NCI-H1417 (cell line): ENCODE results near the gene MYMX.
"Not testable (repeated sequence)": the region's sequence is repeated elsewhere in the genome, so short reads cannot be mapped to it uniquely, and the experiment has no call there.

Experiments used
- DNase-seq, 3 experiments: peaks; one replicate each; lab custom pipeline; 2025; lab: John Stamatoyannopoulos, UW

MYMX gene

DNA sequence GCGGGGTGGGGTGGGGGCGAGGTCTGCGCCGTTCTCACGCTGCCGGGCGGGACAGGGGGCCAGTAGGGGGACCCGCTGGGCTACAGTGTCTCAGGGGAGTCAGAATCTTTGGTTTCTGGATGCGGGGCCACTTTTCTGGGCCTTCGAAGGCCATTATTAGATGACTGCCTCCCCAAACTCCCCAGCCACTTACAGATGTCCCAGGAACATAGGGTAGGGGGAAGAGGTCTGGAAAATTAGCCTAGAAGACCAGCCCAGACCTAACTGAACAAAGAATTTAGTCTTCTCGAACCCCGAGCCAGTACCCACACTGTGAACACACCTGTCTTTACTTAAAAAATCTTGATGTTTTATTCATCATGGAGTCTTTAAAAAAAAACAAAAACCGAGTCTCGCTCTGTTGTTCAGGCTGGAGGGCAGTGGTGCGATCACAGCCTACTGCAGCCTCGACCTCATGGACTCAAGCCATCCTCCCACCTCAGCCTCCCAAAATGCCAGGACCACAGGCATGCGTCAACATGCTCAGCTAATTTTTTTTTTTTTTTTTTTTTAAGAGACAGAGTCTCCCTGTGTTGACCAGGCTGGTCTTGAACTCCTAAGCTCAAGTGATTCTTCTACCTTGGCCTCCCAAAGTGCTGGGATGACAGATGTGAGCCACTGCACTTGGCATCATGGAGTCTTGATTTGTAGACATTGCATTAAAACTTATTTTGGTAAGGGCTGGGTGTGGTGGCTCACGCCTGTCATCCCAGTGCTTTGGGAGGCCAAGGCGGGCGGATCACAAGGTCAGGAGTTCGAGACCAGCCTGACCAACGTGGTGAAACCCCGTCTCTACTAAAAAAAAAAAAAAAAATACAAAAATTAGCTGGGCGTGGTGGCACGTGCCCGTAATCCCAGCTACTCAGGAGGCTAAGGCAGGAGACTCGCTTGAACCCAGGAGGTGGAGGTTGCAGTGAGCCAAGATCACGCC, 3.4 kb downstream of the MYMX start:
- no peak for DNase-seq

- no peak for DNase-seq
Observed at GRCh38 chr6:44220913-44221290, 4.2 kb downstream of the MYMX start.

GRCh38 chr6:44221291-44221960, 4.7 kb downstream of the MYMX start:
- DNase-seq = peak in 1 of 3 experiments; percentile 35

- no peak for DNase-seq
Observed at GRCh38 chr6:44221961-44222335, 5.2 kb downstream of the MYMX start.

DNA sequence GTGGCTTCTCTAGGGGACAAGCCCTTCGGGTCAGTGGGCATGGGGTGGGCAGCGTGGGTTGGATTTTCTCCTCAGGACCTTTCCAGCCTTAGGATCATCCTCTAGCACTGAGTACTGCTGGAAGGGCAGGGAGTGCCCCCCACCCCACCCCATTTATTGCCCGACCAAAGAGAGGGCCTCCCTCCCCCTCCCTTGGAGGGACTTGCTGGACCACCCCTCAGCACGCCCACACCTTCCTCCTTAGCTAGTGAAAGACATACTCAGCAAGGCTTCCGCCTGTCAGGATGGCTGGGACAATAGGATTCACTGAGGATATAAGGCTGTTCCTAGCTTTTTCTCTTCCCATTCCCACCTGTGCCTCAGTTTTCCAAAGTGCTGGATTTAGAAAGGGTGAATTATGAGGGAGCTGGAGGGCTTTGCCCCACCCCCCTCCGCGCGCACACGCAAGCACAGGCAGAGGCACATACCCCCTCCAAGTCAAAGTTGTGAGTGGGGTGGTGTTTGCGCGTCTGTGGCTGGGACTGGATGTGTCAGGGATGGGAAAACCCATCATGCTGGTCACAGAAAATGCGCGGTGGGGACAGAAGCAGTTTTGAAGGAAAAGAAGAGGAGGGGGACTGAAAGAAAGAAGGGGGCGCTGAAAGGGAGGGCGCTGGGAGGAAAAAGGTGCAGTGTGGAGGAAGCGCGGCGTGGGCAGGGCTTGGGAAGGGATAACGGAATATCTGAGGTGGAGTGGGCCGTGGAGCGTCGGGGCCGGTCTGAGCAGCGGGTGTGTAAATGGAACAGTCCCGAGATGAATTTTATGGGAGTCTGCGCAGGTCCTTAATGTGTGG, 6.0 kb downstream of the MYMX start:
- DNase-seq = peak in 1 of 3 experiments; percentile 61

DNA sequence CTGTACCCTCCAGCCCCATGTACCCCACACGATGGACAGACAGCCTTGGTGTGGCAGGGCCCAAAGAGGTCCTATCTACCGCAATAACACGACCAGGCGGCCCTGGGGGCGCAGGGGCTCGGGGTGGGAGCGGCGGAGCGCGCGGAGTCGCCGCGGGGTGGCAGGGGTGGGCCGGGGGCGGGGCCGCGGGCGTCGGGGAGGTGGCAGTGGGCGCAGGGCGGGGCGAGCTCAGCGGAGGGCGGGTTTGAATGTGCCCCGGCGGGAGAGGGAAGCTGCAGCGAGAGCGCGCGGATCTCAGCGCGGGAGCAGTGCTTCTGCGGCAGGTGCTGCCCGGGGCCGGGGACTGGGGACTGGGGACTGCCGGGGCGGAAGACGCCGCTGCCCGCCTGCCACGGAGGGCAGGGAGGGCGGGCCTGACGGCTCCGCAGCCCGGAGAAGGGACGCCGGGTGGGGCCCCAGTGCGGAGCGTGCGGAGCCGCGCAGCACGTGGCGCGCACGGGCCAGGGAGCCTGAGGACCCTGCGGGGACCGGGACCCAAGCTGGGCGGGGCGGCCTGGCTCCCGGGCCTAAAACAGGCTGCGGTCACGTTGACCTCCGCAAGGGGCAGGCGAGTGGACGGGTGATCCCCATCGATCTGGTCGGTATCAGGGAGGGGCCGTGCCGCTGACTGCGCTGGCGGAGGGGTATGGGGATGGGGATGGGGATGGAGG, 6.7 kb downstream of the MYMX start, which contains the start of gene SLC29A1:
Gene SLC29A1 (plus strand): TSS at position 277 of the 710 bp plus-strand sequence. CDS start 3,719 bp downstream, outside the sequence.
- DNase-seq = peak; percentile 67 to 82 (median 70)

- peak in 2 of 3 experiments; percentile 10 to 73 for DNase-seq
Observed at GRCh38 chr6:44224029-44224964, 7.6 kb downstream of the MYMX start.

- DNase-seq = no peak
Observed at GRCh38 chr6:44224965-44225305, 8.2 kb downstream of the MYMX start.

DNA sequence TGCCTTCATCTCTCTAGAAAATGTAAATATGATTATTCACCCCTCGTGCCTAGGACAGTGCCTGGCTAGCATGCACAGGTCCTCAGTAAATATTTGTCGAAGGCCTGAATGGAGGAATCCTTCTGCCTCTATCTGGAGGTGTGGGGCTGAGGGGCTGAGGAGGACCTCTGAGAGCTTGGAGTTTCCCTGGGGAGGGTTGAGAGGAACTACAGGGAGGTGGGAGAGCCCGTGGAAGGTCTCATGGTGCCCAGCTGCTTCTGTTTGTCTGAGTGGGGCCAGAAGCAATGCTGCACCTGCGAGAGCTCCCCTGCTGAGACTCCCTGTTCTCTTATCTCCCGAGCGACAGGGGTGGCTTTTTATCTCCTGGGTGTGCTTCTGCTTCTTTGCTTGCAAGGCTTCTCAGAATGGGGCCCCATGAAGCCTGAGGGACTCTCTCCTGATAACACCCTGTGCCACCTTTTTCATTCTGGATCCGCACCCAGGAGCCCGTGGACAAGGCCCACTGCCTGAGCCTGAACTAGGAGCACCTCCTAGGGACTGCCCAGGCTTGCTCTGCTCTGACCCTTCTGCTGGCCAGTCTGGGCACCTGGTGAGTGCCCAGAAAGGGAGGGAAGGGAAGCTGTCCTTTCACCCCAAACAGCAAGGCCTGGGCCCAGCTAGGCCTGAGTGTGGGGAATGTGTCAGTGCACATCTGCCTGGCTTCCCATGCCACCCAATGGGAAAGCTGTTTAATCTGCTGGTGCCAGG, 9.0 kb downstream of the MYMX start:
- DNase-seq = peak in 2 of 3 experiments; percentile 12 to 30

DNA sequence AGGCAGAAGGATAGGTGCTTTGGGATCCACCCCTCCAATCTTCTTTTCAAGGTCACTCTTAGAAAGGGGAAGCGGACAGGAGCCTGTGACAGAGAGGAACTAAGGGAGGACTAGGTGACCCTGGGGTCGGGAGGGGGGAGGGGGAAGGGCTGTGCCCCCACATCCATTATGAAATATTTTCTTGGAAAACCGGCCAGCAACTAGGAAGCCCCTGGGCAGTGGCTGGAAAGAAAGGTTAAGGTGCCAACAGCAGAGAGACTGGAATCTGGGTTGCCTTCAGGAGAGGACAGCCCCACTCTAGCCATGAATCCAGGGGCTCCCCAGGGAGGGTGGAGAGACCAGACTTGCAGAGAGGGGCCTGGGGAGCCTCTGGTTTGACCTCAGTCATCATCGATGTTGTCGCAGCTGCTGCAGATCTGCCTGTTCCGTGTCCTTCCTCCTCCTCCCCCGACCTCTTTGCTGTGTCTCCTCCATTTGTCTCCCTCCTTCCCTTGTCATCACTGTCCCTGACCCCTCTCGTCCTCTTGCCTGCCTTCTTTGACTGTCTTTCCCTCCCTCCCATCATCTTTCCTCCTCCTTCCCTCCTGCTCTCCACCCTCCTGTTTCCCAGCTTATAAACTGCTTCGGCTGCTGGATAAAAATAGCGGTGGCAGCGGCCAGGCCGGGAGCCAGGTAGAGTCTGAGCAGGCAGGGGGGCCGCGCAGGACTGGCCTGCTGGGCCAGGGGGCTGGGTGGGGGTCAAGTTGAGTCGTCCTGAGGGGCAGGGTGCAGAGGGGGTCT, 9.8 kb downstream of the MYMX start:
- no peak for DNase-seq

GRCh38 chr6:44227148-44227793, 10.5 kb downstream of the MYMX start:
- no peak for DNase-seq

- no peak for DNase-seq
Observed at GRCh38 chr6:44228031-44228430, 11.3 kb downstream of the MYMX start.

DNA sequence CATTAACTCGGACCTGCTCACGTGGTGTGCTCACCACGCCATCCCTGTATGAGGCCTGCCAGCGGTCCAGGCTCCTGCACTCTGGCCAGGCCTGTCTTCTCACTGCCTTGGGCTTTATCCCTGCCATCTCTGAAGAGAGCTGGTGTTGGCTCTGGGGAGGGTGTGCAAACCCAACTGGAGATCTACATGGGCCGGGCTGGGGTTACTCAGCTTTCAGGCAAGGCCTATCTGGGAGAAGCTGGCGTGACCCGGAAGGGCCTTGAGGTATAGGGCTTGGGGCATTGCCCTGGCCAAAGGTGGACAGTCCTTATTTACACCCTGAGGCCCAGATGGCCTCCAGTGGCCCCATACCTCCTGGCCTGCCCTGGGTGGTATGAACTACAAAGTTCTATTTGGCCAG, 11.7 kb downstream of the MYMX start:
- DNase-seq = no peak

DNA sequence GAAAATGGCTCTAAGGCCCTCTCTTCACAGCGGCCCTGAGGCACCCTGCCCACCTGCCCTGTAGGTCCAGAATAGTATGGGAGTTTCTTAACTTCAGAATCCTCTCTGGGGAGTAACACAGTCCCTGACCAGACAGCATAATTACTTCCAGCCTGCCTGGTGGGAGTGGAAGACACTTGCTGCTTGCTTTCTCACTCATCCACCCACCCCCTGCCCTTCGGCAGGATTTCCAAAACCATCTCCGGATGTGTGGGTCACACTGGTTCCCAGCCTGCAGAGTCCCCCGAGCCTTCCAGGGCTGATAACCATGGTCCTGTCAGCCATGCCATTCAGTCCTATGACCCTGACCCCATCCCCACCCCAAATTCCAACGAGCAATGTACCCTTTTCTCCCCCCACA, 12.1 kb downstream of the MYMX start:
- no peak for DNase-seq

GRCh38 chr6:44229376-44230033, 12.8 kb downstream of the MYMX start:
- no peak for DNase-seq

- no peak for DNase-seq
Observed at GRCh38 chr6:44230034-44230675, 13.4 kb downstream of the MYMX start.

DNA sequence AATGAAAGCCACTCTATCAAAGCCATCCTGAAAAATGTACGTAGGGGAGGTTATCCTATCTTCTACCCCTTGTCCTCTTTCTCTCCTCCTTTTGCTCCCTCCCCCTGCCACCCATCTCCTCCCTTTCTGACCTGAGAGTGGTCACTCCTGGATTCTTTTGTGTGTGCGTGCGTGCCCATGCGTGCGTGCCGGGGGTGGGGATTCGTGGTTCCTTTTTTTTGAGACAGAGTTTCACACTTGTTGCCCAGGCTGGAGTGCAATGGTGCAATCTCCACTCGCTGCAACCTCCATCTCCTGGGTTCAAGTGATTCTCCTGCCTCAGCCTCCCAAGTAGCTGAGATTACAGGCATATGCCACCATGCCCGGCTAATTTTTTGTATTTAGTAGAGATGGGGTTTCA, 14.7 kb downstream of the MYMX start:
- DNase-seq = not testable (repeated sequence)
